ENCODE data around the gene TDRD10. TPM values are rescaled to one million over a fixed set of nuclear protein-coding genes. Genes with fewer than 3 reads are reported as not detected.

Gene TDRD10, protein sequence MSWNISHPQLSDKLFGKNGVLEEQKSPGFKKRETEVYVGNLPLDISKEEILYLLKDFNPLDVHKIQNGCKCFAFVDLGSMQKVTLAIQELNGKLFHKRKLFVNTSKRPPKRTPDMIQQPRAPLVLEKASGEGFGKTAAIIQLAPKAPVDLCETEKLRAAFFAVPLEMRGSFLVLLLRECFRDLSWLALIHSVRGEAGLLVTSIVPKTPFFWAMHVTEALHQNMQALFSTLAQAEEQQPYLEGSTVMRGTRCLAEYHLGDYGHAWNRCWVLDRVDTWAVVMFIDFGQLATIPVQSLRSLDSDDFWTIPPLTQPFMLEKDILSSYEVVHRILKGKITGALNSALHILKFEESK
- total RNA-seq, result not detected

DNA sequence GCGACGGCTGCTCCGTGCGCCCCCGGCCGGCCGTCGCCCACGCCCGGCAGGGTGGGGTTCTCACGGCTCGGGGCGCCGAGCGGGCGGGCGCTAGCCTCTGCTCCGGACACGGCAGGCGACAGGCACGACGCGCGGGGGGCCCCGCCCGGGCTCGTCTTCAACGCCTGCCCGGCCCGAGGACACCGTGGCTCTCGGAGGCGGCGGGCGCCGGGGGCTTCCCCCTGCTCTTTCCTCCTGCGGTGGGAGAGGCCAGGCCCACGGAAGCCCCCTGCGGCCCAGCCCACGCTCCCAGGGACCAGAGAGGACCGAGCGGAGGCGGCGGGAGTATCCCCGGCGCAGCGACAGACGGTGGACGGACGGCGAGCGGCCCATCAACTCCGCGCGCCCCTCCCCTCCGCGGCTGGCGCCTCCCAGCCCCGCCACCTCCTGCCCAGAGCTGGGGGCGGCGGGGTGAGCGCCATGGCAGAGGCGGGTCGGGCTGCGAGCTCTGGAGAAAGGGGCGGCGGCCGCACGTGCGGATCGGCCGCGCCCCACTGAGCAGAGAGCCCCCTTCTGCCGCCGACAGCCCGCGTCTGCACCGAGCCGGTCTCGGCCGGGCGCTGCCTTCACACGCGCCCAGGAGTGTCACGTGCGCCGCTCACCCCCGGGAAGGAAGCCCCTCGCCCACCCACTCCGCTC lies at the start of gene TDRD10, which contains the start of gene SHE:
Gene TDRD10, plus strand, starts transcription at position 154 of the 678 bp plus-strand sequence. CDS start 4,685 bp downstream, outside the sequence.
Gene SHE, minus strand, starts transcription at position 347 of the 678 bp plus-strand sequence. CDS start 386 bp downstream, outside the sequence.
- H3K27me3 Mint-ChIP-seq, result peaks cover 26 to 39% of the 10 kb centered on the region in 2 donors
- peak; percentile 71 for DNase-seq (ENCODE audit: low spot score)
- no peak within 1 kb of the TSS for H3K27ac Mint-ChIP-seq
- peaks cover 9% of the 10 kb centered on the region for H3K36me3 Mint-ChIP-seq
- ATAC-seq, result peak; percentile 35 to 79
- H3K4me3 Mint-ChIP-seq, result peak within 1 kb of the TSS; percentile 58
- H3K4me1 Mint-ChIP-seq (ENCODE audit: low read depth in 2 of 2), result peaks cover 21% of the 10 kb centered on the region in 2 donors
- H3K9me3 Mint-ChIP-seq, result no peaks in the 10 kb centered on the region

DNA sequence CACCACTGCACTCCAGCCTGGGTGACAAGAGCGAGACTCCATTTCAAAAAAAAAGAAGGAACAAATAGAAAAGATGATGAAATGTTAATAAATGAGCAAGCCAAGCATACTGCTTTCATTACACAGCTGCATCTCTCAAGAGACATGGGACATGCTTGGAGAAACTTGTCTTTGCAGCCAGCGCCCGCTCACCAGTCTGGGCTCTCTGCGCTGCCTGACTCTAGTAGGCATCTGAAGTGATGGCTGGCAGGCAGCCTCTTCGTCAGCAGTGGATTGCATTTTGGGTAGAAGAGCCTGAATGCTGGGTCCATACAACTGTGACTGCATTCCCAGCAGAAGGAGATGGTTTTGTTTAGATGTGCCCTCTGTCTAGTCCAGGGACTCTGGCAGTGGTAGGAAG lies 48.9 kb upstream of the TDRD10 start:
- Mint-ChIP-seq H3K27ac (peak overlapping the region in 1 of 2 donors; percentile 32), H3K4me3 (peak overlapping the region; percentile 10), H3K36me3 (no peaks in the 10 kb centered on the region), H3K4me1 (ENCODE audit: low read depth in 2 of 2) (peaks cover 15 to 21% of the 10 kb centered on the region in 2 donors), H3K9me3 (no peaks in the 10 kb centered on the region), H3K27me3 (peaks cover 21 to 39% of the 10 kb centered on the region in 2 donors)
- ATAC-seq (no peak), DNase-seq (ENCODE audit: low spot score) (no peak)

DNA sequence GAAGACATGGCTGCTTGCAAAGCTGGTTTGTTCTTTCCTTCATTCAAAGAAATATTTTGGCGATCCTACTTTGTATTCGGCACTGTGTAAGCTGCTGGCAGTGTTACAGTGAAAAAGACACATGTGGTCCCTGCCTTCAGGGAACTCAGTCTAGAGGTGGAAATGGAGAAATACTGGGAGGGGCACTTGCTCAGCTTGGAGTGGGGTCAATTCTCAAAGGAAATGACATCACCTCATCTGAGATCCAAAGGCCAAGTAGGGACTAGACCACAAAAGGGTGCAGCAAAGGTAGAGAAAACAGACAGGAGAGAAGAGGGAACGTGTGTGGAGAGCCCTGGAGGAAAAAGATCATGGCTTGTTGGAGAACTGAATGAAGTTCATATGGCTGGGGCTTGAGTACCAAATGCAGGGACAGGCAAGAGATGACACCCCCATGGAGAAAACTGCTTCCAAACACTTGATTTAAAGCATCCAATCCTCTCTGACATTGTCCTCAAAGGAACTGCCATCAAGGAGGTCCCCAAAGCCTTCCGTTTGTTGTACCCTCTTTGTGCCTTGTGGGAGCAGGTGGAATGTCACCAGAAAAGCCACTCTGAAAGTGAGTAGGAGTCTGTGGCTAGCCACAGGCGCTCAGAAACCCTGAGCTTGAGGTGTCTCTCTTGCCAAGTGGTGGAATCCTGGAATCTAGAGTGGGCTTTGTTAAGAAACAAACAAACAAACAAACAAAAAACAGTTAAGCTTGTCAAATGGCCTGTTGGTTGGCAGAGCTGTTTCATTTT lies 48.3 kb upstream of the TDRD10 start:
- H3K4me3 Mint-ChIP-seq, result peak overlapping the region; percentile 10
- H3K4me1 Mint-ChIP-seq (ENCODE audit: low read depth in 2 of 2), result peaks cover 15 to 21% of the 10 kb centered on the region in 2 donors
- peaks cover 21 to 39% of the 10 kb centered on the region in 2 donors for H3K27me3 Mint-ChIP-seq
- H3K27ac Mint-ChIP-seq, result peak overlapping the region in 1 of 2 donors; percentile 32
- no peaks in the 10 kb centered on the region for H3K36me3 Mint-ChIP-seq
- H3K9me3 Mint-ChIP-seq, result no peaks in the 10 kb centered on the region
- DNase-seq (ENCODE audit: low spot score) (no peak), ATAC-seq (peak; percentile 6 to 45)

DNA sequence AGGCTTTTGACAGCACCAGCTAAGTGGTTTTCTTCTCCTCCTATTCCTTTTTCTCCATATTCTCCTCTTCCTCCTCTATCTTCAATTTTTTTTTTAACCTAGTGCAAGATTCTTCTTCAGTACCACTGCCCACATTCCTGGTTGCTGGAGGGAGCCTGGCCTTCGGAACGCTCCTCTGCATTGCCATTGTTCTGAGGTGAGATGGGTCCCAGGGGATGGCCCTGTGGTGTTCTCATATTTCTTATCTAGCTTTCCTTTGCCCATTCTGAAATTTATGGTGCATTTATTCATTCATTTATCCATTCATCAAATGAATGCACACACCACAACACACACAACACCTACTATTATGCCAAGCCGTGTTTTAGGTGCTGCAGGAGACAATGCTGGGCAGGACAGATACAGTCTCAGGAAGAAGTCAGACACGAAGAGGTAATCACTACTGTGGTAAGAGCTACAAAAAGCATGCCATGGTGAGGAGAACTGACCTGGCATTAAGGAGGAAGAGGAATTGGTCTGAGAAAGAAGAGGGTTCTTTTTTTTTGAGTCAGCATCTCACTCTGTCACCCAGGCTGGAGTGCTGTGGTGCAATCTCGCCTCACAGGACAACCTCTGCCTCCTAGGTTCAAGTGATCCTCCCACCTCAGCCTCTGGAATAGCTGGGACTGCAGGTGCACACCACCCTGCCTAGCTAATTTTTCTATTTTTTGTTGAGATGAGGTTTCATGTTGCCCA lies 47.5 kb upstream of the TDRD10 start:
- Mint-ChIP-seq H3K36me3 (no peaks in the 10 kb centered on the region), H3K4me1 (ENCODE audit: low read depth in 2 of 2) (peaks cover 15 to 21% of the 10 kb centered on the region in 2 donors), H3K9me3 (no peaks in the 10 kb centered on the region), H3K27me3 (peaks cover 21 to 38% of the 10 kb centered on the region in 2 donors), H3K27ac (peak overlapping the region in 1 of 2 donors; percentile 10), H3K4me3 (no peak overlapping the region)
- no peak for DNase-seq (ENCODE audit: low spot score)
- ATAC-seq, result peak; percentile 51 to 62

DNA sequence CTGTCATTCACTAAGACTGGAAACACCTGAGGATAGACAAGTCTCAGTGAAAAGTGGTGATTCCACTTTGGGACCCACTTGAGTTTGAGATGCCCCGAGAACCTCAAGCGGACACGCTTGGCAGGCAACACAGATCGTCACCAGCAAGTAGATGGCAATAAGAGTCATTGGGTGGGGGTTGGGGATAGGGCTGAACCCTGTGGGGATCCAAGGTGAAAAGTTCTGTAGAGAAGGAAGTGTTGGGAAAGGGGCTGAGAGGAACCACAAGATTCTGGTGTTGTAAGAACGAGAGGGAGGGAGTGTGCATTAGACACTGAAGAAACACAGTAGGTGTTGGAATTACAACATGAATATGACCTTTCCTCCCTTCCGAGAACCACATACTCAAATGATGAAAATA lies 45.4 kb upstream of the TDRD10 start:
- ATAC-seq (no peak), DNase-seq (ENCODE audit: low spot score) (no peak)
- H3K36me3 Mint-ChIP-seq, result no peaks in the 10 kb centered on the region
- peaks cover 20 to 33% of the 10 kb centered on the region in 2 donors for H3K27me3 Mint-ChIP-seq
- H3K4me3 Mint-ChIP-seq, result no peak overlapping the region
- no peaks in the 10 kb centered on the region for H3K9me3 Mint-ChIP-seq
- peaks cover 21 to 28% of the 10 kb centered on the region in 2 donors for H3K4me1 Mint-ChIP-seq (ENCODE audit: low read depth in 2 of 2)
- no peak overlapping the region for H3K27ac Mint-ChIP-seq

DNA sequence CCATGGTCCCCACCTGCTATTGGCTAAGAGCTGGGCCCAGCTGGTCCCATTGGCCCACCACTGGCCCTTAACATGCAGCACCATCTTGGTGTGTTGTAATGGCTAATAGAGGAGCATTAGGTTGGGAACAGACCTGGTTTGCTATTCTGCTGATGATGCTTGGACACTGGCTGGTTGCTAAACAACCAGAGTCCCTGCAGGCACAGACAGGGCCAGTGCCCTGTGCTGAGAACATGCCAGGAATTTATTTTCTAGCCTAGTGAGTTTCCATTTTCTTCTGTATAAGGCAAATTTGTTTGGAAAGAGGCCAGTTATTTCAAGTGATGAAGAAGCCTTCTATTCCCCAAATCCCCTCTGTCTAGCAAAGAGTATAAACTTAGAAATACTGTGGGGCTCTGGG lies 42.9 kb upstream of the TDRD10 start:
- ATAC-seq (no peak), DNase-seq (ENCODE audit: low spot score) (no peak)
- Mint-ChIP-seq H3K27ac (no peak overlapping the region), H3K4me1 (ENCODE audit: low read depth in 2 of 2) (peaks cover 21 to 35% of the 10 kb centered on the region in 2 donors), H3K9me3 (no peaks in the 10 kb centered on the region), H3K27me3 (peaks cover 0 to 14% of the 10 kb centered on the region in 2 donors), H3K36me3 (no peaks in the 10 kb centered on the region), H3K4me3 (no peak overlapping the region)

DNA sequence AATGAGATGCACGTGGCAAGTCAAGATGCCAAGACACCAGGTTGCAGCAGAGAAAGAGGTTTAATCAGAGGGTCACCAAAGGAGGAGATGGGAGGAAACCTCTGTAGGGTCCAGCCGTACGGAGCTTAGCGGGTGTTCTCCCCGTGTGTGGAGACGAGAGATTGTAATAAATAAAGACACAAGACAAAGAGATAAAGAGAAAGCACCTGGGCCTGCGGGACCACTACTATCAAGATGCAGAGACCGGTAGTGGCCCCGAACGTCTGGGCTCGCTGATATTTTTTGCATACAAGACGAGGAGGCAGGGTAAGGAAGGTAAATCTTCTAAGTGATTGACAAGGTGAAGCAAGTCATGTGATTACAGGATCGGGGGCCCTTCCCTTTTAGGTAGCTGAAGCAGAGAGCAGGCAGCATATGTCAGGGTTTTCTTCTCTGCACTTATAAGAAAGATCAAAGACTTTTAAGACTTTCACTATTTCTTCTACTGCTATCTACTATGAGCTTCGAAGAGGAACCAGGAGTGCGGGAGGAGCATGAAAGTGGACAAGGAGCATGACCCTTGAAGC lies 41.2 kb upstream of the TDRD10 start:
- Mint-ChIP-seq H3K4me3 (no peak overlapping the region), H3K27ac (peak overlapping the region; percentile 11 to 18), H3K9me3 (no peaks in the 10 kb centered on the region), H3K4me1 (ENCODE audit: low read depth in 2 of 2) (peaks cover 26 to 34% of the 10 kb centered on the region in 2 donors), H3K27me3 (peaks cover 0 to 13% of the 10 kb centered on the region in 2 donors), H3K36me3 (no peaks in the 10 kb centered on the region)
- ATAC-seq, result no peak
- no peak for DNase-seq (ENCODE audit: low spot score)

DNA sequence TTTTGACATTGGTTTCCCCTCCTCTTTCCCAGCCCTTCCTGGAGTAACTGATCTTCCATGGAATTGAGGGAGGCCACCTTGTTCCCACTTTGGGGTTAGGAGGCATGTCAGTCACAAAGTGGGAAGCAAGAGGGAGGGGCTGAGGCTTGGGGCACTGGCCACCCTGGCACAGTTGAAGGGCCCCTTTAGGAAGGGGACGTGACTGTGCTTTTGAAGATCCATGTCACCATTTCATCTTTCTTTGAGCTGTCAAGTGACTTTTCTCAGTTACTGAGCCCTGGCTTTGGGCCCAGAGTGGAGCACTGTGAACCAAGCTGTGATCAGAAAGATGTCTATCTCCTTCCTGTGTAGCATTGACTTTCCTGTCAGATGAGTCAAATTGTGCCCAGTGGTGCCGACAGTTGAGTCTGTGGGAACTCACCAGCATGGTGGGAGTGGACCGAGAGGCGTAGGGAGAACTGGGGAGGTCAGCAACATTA lies 38.5 kb upstream of the TDRD10 start:
- peaks cover 0 to 10% of the 10 kb centered on the region in 2 donors for H3K27me3 Mint-ChIP-seq
- H3K9me3 Mint-ChIP-seq, result no peaks in the 10 kb centered on the region
- ATAC-seq (peak; percentile 93 to 95), DNase-seq (ENCODE audit: low spot score) (peak; percentile 84)
- peaks cover 47 to 55% of the 10 kb centered on the region in 2 donors for H3K4me1 Mint-ChIP-seq (ENCODE audit: low read depth in 2 of 2)
- H3K27ac Mint-ChIP-seq, result peak overlapping the region; percentile 84 to 85
- H3K36me3 Mint-ChIP-seq, result no peaks in the 10 kb centered on the region
- peak overlapping the region; percentile 67 for H3K4me3 Mint-ChIP-seq

DNA sequence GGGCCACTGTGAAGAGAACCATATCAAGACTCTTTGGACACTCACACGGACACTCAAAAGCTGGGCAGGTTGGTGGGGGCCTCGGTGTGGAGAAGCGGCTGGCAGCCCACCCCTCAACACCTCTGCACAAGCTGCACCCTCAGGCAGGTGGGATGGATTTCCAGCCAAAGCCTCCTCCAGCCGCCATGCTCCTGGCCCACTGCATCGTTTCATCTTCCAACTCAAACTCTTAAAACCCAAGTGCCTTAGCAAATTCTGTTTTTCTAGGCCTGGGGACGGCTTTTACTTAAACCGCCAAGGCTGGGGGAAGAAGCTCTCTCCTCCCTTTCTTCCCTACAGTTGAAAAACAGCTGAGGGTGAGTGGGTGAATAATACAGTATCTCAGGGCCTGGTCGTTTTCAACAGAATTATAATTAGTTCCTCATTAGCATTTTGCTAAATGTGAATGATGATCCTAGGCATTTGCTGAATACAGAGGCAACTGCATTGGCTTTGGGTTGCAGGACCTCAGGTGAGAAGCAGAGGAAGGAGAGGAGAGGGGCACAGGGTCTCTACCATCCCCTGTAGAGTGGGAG lies 36.3 kb upstream of the TDRD10 start:
- H3K27ac Mint-ChIP-seq, result peak overlapping the region; percentile 45 to 88
- peaks cover 0 to 11% of the 10 kb centered on the region in 2 donors for H3K27me3 Mint-ChIP-seq
- ATAC-seq (no peak), DNase-seq (ENCODE audit: low spot score) (no peak)
- H3K36me3 Mint-ChIP-seq, result no peaks in the 10 kb centered on the region
- peaks cover 44 to 51% of the 10 kb centered on the region in 2 donors for H3K4me1 Mint-ChIP-seq (ENCODE audit: low read depth in 2 of 2)
- H3K9me3 Mint-ChIP-seq, result no peaks in the 10 kb centered on the region
- peak overlapping the region; percentile 38 for H3K4me3 Mint-ChIP-seq

DNA sequence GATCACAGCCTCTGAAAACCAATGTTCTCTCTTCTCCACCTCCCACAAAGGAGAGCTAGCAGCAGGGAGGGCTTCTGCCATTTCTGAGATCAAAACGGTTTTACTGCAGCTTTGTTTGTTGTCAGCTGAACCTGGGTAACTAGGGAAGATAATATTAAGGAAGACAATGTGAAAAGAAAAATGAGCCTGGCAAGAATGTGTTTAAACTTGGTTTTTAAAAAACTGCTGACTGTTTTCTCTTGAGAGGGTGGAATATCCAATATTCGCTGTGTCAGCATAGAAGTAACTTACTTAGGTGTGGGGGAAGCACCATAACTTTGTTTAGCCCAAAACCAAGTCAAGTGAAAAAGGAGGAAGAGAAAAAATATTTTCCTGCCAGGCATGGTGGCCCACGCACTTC lies 35.8 kb upstream of the TDRD10 start:
- peaks cover 41 to 49% of the 10 kb centered on the region in 2 donors for H3K4me1 Mint-ChIP-seq (ENCODE audit: low read depth in 2 of 2)
- ATAC-seq, result no peak
- H3K4me3 Mint-ChIP-seq, result peak overlapping the region; percentile 38
- H3K27ac Mint-ChIP-seq, result peak overlapping the region; percentile 45 to 88
- peaks cover 0 to 11% of the 10 kb centered on the region in 2 donors for H3K27me3 Mint-ChIP-seq
- no peak for DNase-seq (ENCODE audit: low spot score)
- no peaks in the 10 kb centered on the region for H3K36me3 Mint-ChIP-seq
- no peaks in the 10 kb centered on the region for H3K9me3 Mint-ChIP-seq

DNA sequence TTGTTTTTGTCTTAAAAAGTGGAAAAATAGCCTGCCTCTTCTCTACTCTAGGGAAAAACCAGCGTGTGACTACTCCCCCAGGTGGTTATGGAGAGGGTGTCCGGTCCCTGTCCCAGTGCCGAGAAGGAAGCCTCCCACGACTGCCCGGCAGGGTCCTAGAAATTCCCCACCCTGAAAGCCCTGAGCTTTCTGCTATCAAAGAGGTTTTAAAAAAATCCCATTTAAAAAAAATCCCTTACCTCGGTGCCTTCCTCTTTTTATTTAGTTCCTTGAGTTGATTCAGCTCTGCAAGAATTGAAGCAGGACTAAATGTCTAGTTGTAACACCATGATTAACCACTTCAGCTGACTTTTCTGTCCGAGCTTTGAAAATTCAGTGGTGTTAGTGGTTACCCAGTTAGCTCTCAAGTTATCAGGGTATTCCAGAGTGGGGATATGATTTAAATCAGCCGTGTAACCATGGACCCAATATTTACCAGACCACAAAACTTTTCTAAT lies 35.0 kb upstream of the TDRD10 start:
- no peaks in the 10 kb centered on the region for H3K36me3 Mint-ChIP-seq
- no peaks in the 10 kb centered on the region for H3K9me3 Mint-ChIP-seq
- ATAC-seq, result no peak
- peaks cover 40 to 46% of the 10 kb centered on the region in 2 donors for H3K4me1 Mint-ChIP-seq (ENCODE audit: low read depth in 2 of 2)
- H3K27ac Mint-ChIP-seq, result peak overlapping the region; percentile 45 to 88
- H3K27me3 Mint-ChIP-seq, result peaks cover 0 to 11% of the 10 kb centered on the region in 2 donors
- no peak overlapping the region for H3K4me3 Mint-ChIP-seq
- no peak for DNase-seq (ENCODE audit: low spot score)

DNA sequence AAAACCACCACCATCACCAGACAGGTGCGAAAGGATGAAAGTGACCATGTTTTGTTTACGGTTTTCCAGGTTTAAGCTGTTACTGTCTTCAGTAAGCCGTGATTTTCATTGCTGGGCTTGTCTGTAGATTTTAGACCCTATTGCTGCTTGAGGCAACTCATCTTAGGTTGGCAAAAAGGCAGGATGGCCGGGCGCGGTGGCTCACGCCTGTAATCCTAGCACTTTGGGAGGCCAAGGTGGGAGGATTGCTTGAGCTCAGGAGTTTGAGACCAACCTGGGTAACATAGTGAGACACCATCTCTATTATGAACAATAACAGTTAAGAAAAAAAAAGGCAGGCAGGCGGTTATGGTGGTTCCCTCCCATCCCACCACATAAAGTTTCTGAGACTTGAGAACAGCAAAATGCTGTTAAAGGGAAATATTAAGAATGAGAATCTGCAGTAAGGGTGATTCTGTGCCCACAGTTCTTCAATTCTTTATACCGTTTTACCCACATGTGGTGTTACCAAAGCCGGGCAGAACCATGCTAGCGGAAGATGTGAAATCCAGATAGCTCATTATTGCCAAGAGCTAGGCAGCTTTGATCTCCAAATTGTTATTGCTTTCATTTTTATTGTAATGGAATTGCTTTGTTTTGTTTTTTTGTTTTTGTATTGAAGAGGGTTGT lies 34.5 kb upstream of the TDRD10 start:
- Mint-ChIP-seq H3K27ac (peak overlapping the region; percentile 45 to 88), H3K27me3 (peaks cover 0 to 11% of the 10 kb centered on the region in 2 donors), H3K4me3 (peak overlapping the region; percentile 14), H3K36me3 (no peaks in the 10 kb centered on the region), H3K9me3 (no peaks in the 10 kb centered on the region), H3K4me1 (ENCODE audit: low read depth in 2 of 2) (peaks cover 38 to 43% of the 10 kb centered on the region in 2 donors)
- ATAC-seq (no peak), DNase-seq (ENCODE audit: low spot score) (no peak)

Data from natural killer cell treated with Interleukin-12 subunit alpha and Interleukin-12 subunit beta and Interleukin-15 and Interleukin-18, amount 100 ng/mL, for 72 hours (primary cell).